ENCODE measurements around the gene FBF1.

DNA sequence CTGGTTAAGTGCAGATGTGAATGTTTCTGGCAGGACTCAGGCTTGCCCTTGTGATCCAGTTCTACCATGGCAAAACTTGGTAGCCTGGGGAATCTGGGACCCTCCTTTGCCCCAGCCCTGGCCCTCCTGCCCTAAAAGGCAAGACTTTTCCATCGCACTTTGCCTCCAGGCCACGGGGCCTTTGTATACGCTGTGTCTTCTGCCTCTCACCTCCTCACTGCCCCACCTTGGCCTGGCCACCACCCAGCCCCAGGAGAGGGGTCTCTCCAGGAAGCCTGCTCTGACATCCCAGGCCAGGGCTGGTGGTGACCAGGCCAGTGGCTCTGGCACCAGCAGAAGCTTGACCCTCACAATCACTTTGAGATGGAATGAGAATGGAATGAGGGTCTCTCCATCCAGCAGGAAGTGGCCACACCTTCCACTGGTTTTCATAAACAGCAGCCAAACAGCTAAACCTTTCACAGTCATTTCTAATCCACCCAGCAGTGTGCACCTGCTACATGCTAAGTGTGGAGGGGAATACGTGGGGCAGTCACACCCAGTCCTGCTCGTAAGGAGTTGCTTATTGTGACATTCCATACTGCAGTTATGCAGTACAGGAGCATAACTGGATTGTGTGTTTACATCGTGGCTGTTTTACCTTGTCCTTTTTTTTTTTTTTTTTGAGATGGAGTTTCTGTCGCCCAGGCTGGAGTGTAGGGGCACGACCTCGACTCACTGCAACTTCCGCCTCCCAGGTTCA, 34.5 kb downstream of the FBF1 start:
- TF ChIP-seq, protein P1, sequence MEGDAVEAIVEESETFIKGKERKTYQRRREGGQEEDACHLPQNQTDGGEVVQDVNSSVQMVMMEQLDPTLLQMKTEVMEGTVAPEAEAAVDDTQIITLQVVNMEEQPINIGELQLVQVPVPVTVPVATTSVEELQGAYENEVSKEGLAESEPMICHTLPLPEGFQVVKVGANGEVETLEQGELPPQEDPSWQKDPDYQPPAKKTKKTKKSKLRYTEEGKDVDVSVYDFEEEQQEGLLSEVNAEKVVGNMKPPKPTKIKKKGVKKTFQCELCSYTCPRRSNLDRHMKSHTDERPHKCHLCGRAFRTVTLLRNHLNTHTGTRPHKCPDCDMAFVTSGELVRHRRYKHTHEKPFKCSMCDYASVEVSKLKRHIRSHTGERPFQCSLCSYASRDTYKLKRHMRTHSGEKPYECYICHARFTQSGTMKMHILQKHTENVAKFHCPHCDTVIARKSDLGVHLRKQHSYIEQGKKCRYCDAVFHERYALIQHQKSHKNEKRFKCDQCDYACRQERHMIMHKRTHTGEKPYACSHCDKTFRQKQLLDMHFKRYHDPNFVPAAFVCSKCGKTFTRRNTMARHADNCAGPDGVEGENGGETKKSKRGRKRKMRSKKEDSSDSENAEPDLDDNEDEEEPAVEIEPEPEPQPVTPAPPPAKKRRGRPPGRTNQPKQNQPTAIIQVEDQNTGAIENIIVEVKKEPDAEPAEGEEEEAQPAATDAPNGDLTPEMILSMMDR (conservative IDR thresholded peaks at IDR 0.05 in 1 of 2, IDR thresholded peaks at IDR 0.05 in 1 of 2; ENCODE audit: extremely low read depth in 1 of 2, insufficient read depth in 1 of 2, low read depth in 1 of 2, low read length in 2 of 2): no peak
- TF ChIP-seq EZH2 (IDR thresholded peaks at IDR 0.05; ENCODE audit: borderline replicate concordance, low read length): no peak
